HL-60 (cell line): ENCODE results near the gene HTR2C.

ENCODE experiments used
- DNase-seq, 2 experiments: peaks; one replicate each; pipeline ENCODE4 v3.0.0-alpha.2; 2010 to 2020; ENCODE audit warnings: low read depth in 1 of 2, low spot score in 1 of 2
- H3K27ac ChIP-seq: fragments of 250-450 bp; sonication (Bioruptor Pico); replicated peaks from 2 replicates; pipeline ENCODE4 v1.5.1; 2020; ENCODE audit warnings: mild to moderate bottlenecking, moderate library complexity
- H3K27me3 ChIP-seq: fragments of 250-450 bp; sonication (Bioruptor Pico); 2 replicates; pipeline ENCODE4 v1.5.1; 2021; ENCODE audit warnings: mild to moderate bottlenecking, moderate library complexity; ENCODE audit not compliant: insufficient read depth, poor library complexity, severe bottlenecking
- H3K4me3 ChIP-seq: replicated peaks from 2 replicates; pipeline ENCODE4 v1.5.1; 2011; ENCODE audit warnings: mild to moderate bottlenecking, control low read depth, low read length; ENCODE audit not compliant: insufficient read depth
- CTCF ChIP-seq: IDR thresholded peaks from one replicate; pipeline ENCODE4 v1.5.1; 2011; ENCODE audit warnings: low read length, control low read depth, inconsistent platforms; ENCODE audit not compliant: insufficient read depth
- GABPA ChIP-seq: IDR thresholded peaks from 2 replicates; pipeline ENCODE4 v1.6.1; 2012; ENCODE audit warnings: low read depth
- POLR2AphosphoS5 ChIP-seq: IDR thresholded peaks from 2 replicates; pipeline ENCODE4 v1.6.1; 2012; ENCODE audit warnings: low read depth
- REST ChIP-seq: IDR thresholded peaks from 2 replicates; pipeline ENCODE4 v1.6.1; 2012; ENCODE audit warnings: low read depth; ENCODE audit not compliant: insufficient replicate concordance
- SPI1 ChIP-seq: IDR thresholded peaks from 2 replicates; pipeline ENCODE4 v1.6.1; 2012; ENCODE audit warnings: low read depth, mild to moderate bottlenecking, borderline replicate concordance

HTR2C gene

GRCh38 chrX:114717921-114718320 is 134.0 kb downstream of the HTR2C start:
- H3K27ac ChIP-seq: no peak overlapping the region
- H3K4me3 ChIP-seq: no peak overlapping the region
- no peak for DNase-seq
- no peaks in the 10 kb centered on the region for H3K27me3 ChIP-seq
- no peak for TF ChIP-seq GABPA
- no peak for TF ChIP-seq POLR2AphosphoS5
- no peak for TF ChIP-seq CTCF
- TF ChIP-seq REST: no peak
- TF ChIP-seq SPI1: no peak

- no peak for DNase-seq
- TF ChIP-seq GABPA: no peak
- TF ChIP-seq POLR2AphosphoS5: no peak
- TF ChIP-seq REST: no peak
- TF ChIP-seq CTCF: no peak
- TF ChIP-seq SPI1: no peak
- H3K27me3 ChIP-seq: no peaks in the 10 kb centered on the region
- no peak overlapping the region for H3K27ac ChIP-seq
- no peak overlapping the region for H3K4me3 ChIP-seq
These were observed 182.7 kb downstream of the HTR2C start for GRCh38 chrX:114766541-114766940.

- no peaks in the 10 kb centered on the region for H3K27me3 ChIP-seq
- no peak for DNase-seq
- no peak for TF ChIP-seq REST
- no peak for TF ChIP-seq SPI1
- no peak for TF ChIP-seq CTCF
- TF ChIP-seq POLR2AphosphoS5: no peak
- no peak for TF ChIP-seq GABPA
These were observed 190.8 kb downstream of the HTR2C start for GRCh38 chrX:114774691-114775090.

More at GRCh38 chrX:114774691-114775090, 190.8 kb downstream of the HTR2C start:
- Histone ChIP-seq H3K4me3 (no peak overlapping the region), H3K27ac (no peak overlapping the region)
